Sigmoid colon (tissue), 4 donors: Measurements from ENCODE around the gene ACAT2.

Source experiments
- POLR2AphosphoS5 ChIP-seq, 4 donors: sonication (generic); formaldehyde crosslinking; IDR thresholded peaks; one replicate each; pipeline ENCODE4 v1.6.1; 2017; ENCODE audit warnings: antibody characterized with exemption in 4 of 4
- TF ChIP-seq, protein P1 (sequence below), 4 experiments: fragments of 450-650 bp in 3 of 4; fragments of 200-600 bp in 1 of 4; IDR thresholded peaks; one replicate each; pipeline ENCODE4 v1.5.1; 2016 to 2019; ENCODE audit warnings: antibody characterized with exemption in 4 of 4, mild to moderate bottlenecking in 3 of 4, moderate library complexity in 2 of 4

DNA sequence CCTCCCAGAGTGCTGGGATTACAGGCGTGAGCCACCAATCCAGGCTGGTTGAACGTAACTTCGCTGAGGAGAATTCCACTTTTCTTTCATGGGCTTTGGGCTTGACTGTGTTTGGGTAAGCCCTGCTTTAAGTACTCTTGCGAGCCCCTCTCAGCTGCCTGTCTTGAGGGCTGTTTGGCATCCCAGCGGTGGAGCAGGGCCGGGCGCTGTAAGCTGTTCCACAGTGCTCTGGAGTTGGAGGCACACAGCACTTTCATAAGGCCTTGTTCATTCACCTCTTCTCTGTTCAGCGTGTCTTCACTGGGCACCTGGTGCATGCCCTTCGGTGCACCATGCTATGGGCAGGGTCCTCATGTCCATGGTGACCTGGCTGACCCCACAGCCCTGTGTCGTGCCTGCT lies 59.9 kb downstream of the ACAT2 start:
- TF ChIP-seq, protein P1, sequence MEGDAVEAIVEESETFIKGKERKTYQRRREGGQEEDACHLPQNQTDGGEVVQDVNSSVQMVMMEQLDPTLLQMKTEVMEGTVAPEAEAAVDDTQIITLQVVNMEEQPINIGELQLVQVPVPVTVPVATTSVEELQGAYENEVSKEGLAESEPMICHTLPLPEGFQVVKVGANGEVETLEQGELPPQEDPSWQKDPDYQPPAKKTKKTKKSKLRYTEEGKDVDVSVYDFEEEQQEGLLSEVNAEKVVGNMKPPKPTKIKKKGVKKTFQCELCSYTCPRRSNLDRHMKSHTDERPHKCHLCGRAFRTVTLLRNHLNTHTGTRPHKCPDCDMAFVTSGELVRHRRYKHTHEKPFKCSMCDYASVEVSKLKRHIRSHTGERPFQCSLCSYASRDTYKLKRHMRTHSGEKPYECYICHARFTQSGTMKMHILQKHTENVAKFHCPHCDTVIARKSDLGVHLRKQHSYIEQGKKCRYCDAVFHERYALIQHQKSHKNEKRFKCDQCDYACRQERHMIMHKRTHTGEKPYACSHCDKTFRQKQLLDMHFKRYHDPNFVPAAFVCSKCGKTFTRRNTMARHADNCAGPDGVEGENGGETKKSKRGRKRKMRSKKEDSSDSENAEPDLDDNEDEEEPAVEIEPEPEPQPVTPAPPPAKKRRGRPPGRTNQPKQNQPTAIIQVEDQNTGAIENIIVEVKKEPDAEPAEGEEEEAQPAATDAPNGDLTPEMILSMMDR (IDR thresholded peaks at IDR 0.05): no peak
- TF ChIP-seq POLR2AphosphoS5 (IDR thresholded peaks at IDR 0.05): no peak
